Skeletal muscle tissue (tissue), 4 donors: ENCODE measurements around the gene TFEB. TPM values are rescaled to one million over a fixed set of nuclear protein-coding genes. Genes with fewer than 3 reads are reported as not detected.

Experiments used
- H3K27ac ChIP-seq: one replicate; pipeline ENCODE4 v1.7.0; 2013; ENCODE audit warnings: mild to moderate bottlenecking, low read depth, low read length, inconsistent platforms
- H3K27me3 ChIP-seq, 3 donors: one replicate each; pipeline ENCODE4 v1.7.0; 2013; ENCODE audit warnings: low read length in 3 of 3; ENCODE audit not compliant: control insufficient read depth in 3 of 3, insufficient read depth in 3 of 3
- H3K36me3 ChIP-seq, 3 donors: one replicate each; pipeline ENCODE4 v1.7.0; 2013; ENCODE audit warnings: low read length in 3 of 3; ENCODE audit not compliant: control insufficient read depth in 3 of 3, insufficient read depth in 3 of 3
- H3K4me1 ChIP-seq, 3 donors: one replicate each; pipeline ENCODE4 v1.7.0; 2013; ENCODE audit warnings: low read length in 3 of 3, mild to moderate bottlenecking in 3 of 3; ENCODE audit not compliant: control insufficient read depth in 3 of 3, insufficient read depth in 3 of 3
- H3K4me3 ChIP-seq, 3 donors: one replicate each; pipeline ENCODE4 v1.7.0; 2013; ENCODE audit warnings: low read length in 3 of 3
- H3K9ac ChIP-seq, 3 donors: one replicate each; pipeline ENCODE4 v1.7.0; 2013; ENCODE audit warnings: low read length in 3 of 3, mild to moderate bottlenecking in 3 of 3, moderate library complexity in 2 of 3, low read depth in 1 of 3
- H3K9me3 ChIP-seq, 3 donors: one replicate each; pipeline ENCODE4 v1.7.0; 2013; ENCODE audit warnings: low read length in 3 of 3; ENCODE audit not compliant: control insufficient read depth in 3 of 3
- total RNA-seq: library from RNA; depleted of rRNA; stranded (reverse); fragments of >200 nt; gene quantifications from one replicate; pipeline ENCODE4 v1.2.3, GENCODE V29; 2014
- donor health status: Osteomylitis.

The TFEB gene
- total RNA-seq, 1 donor from 2014 or later: 7.8 TPM

DNA sequence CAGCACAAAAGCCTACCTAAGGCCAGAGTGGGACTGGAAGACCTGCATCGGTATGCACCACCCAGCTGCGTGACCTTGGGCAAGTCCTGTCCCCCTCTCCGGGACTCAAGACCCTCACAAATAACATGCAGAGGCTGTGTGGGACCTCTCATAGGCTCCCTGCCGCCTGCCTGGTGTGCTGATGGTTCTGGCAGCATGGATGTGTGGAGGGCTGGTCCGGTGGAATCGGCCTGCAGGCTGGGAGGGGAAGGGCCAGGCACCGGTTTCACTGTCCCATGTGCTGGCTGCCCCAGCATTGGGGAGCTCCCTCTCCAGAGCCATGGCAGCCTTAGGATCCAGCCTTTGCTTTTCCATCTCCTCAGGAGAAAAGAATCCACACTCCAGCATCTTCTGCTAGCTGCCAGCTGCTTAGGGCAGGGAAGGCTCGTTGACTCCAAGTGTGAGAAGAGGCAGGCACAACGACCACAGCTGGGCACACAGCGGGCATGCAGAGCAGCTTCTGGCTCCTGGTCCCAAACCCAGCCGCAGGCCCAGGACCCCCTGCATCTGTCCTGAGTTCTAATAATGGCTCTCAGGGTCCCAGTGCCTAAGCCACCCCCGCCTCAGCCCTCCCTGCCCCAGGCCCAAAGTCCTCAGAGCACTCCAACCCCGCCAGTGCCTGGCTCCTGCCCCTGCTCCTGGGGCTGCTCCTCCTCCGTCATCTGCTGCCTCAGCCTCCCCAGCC is 32.5 kb downstream of the TFEB start:
- Histone ChIP-seq H3K27ac (no peak overlapping the region), H3K27me3 (no peaks in the 10 kb centered on the region), H3K4me3 (no peak overlapping the region), H3K9me3 (no peaks in the 10 kb centered on the region), H3K36me3 (peaks cover 0 to 7% (median 5%) of the 10 kb centered on the region in 3 donors), H3K9ac (no peak overlapping the region), H3K4me1 (peaks cover 68 to 77% (median 74%) of the 10 kb centered on the region in 3 donors)

DNA sequence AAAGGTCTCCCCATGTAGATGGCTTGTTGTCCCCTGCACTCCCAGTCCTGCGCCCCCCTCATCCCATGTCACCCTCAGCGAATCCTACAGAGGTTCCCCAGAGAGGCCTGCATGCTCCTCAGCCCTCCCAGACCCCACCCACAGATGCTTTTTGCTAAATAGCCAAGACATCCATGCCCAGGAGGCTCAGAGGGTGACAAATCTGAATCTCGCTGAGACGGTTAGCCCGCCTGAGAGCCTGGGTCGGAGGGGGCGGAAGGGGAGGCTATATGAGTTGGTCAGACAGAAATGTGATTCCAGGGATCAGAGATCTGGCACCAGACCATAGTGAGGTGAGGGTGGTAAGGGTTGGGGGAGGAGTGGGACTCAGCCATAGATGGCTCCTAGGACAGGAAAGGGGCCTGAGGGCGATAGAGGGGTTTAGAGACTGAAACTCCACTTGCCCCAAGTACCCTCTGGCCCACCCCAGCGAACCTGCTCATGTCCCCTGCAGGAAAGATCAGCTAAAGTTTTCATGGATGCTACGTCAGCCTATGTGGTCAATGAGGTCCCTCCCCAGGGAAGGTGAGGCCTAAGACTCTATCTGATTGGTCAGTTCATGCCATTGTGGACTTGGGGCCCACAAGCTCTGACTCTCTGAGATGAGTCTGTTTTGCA is 33.2 kb downstream of the TFEB start:
- Histone ChIP-seq H3K4me3 (no peak overlapping the region), H3K27ac (no peak overlapping the region), H3K36me3 (peaks cover 0 to 10% (median 5%) of the 10 kb centered on the region in 3 donors), H3K27me3 (no peaks in the 10 kb centered on the region), H3K9me3 (no peaks in the 10 kb centered on the region), H3K4me1 (peaks cover 61 to 70% (median 66%) of the 10 kb centered on the region in 3 donors), H3K9ac (peak overlapping the region in 2 of 3 donors; percentile 25 to 51)

DNA sequence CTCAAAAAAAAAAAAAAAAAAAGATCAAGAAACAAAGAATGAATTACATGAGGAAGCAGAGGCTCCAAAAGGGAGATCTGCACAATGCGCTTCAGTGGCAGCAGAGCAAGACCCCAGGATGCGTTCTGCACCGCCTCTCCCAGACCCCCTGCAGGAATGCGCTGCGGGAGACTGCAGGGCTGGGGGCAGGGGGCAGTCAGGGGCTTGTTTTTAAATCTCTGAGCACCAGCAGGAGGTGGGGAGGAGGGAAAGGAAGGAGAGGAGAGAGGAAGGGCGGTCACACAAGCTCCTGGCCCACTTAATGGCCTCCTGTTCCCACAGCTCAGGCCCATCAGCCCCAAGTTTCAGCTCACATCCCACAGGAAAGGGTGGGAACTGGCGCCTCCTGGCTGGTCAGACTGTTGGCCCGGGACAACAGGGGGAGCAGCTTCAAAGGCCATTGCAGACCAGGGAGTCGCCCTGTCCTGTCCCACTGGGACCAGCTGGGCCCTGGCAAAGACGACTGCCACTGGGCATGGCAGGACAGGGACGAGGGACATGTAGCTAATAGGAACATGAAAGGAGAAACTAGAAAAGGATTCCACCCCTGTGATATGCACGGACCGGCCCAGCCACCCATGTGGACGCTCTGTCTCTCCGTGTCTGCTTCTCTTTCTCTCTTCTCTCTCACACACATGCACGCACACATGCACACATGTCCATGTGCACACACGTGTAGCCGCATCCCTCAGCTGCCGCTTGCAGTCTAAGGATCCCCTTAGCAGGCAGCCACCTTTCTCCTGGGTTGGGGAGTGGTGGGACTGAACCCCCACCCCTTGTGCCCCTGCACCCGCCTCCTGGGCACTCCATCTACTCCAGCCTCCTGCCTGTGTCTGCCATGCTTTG is 34.7 kb downstream of the TFEB start:
- Histone ChIP-seq H3K27me3 (no peaks in the 10 kb centered on the region), H3K27ac (no peak overlapping the region), H3K9me3 (no peaks in the 10 kb centered on the region), H3K4me1 (peaks cover 55 to 67% (median 56%) of the 10 kb centered on the region in 3 donors), H3K4me3 (peak overlapping the region in 1 of 3 donors; percentile 22), H3K36me3 (peaks cover 0 to 10% (median 5%) of the 10 kb centered on the region in 3 donors), H3K9ac (peak overlapping the region in 1 of 3 donors; percentile 25)

DNA sequence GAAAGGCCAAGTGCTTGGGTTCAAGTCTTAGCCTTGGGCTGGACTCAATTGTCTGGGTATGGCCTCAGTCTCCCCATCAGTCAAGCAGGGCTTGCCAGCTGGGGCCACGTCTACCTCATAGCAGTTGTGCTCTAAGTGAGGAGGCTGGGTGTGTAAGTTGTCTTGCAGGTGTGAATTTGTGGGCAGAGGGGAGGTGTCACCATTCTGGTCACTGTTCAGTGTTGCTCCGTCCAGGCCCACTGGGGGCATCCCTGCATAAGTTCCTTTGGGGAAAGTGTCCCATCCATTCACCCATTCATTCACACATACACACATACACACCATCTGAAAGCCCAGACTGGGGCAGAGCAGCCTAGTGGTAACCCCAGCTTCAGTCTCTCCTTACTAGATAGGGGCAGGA is 36.3 kb downstream of the TFEB start:
- Histone ChIP-seq H3K27ac (no peak overlapping the region), H3K9ac (no peak overlapping the region), H3K36me3 (peaks cover 0 to 10% (median 5%) of the 10 kb centered on the region in 3 donors), H3K4me3 (no peak overlapping the region), H3K9me3 (no peaks in the 10 kb centered on the region), H3K4me1 (peaks cover 50 to 67% (median 52%) of the 10 kb centered on the region in 3 donors), H3K27me3 (no peaks in the 10 kb centered on the region)

DNA sequence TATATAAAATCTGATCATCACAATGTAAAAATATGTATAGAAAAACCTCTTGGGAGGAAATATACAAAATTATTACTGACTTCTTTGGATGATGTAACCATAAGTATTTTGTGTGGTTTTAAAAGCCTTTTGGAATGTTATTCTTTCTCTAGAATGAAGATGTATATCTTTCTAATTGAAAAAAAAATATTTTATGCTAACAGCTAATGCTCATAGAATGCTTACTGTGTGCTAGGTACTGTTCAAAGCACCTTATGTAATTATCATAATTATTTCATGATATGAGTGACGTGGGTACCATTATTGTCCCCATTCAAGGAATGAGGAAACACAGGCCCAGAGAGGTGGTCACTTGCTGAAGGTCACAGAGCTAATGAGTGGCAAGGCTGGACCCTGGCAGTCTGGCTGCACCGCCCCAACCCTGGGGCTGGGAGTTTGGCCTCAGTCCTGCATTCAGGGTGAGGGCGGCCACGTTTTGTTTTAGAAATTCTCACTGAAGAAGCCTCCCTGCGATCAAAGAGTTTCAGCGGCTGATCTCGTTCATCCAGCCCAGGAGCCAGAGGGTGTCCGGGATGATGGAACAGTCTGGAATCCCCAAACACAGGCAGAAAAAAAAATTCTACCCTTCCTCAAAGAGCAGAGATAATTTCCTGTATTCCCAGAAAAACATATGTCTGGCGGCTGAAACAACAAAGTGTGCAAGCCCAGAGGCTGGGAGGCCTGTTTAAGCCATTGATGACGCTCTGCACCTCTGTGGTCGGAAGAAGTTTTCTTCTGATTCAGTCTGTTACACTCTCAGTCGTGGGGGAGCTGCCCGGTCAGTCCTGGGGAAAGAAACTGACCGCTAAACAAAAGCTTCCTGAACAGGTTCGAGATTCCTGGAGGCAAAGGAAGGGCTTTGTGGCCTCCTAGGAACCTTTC is 37.3 kb downstream of the TFEB start:
- H3K4me1 ChIP-seq: peaks cover 49 to 67% (median 52%) of the 10 kb centered on the region in 3 donors

DNA sequence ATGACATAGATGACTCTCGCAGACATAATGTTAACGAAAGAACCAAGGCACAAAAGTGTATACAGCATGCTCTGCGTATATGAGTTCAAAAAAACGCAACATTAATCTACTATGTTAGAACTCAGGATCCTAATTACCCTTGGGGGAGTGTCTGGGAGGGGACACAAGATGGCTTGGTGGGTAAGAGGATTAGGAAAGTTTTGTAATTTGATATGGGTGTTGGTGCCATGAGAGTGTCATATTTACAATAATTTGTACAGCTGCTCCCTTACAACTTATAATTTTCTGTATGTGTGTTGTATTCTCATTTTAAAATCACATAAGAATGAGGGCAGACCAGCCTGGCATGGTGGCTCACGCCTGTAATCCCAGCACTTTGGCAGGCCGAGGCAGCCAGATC is 38.6 kb downstream of the TFEB start:
- H3K27me3 ChIP-seq: no peaks in the 10 kb centered on the region
- H3K27ac ChIP-seq: no peak overlapping the region
- H3K9ac ChIP-seq: no peak overlapping the region
- H3K4me3 ChIP-seq: no peak overlapping the region
- H3K9me3 ChIP-seq: no peaks in the 10 kb centered on the region
- peaks cover 0 to 10% (median 2%) of the 10 kb centered on the region in 3 donors for H3K36me3 ChIP-seq
- peaks cover 40 to 60% (median 44%) of the 10 kb centered on the region in 3 donors for H3K4me1 ChIP-seq

More for the DNA sequence above, 37.3 kb downstream of the TFEB start:
- Histone ChIP-seq H3K9ac (peak overlapping the region in 2 of 3 donors; percentile 45 to 51), H3K27ac (no peak overlapping the region), H3K27me3 (no peaks in the 10 kb centered on the region), H3K4me3 (no peak overlapping the region), H3K9me3 (no peaks in the 10 kb centered on the region), H3K36me3 (peaks cover 0 to 10% (median 5%) of the 10 kb centered on the region in 3 donors)

DNA sequence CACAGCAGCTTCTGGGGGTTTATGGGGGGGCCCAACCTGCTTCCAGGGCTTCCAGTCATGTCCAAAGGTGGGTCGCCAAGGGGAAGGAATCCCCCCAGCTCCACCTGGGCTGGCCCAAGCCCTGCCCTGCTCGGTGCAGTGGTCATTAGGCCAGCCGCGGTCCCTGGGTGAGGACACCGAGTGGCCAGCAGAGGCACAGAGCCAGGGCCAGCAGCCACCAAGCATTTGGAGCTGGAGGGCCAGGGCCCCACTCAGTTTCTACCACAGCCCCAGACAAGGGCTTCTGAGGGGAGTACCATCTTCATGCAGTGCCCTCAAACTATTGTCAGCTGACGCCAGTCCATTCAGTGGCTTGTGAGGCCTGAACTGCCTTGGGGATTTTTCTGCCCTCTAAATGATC is 39.6 kb downstream of the TFEB start:
- no peak overlapping the region for H3K4me3 ChIP-seq
- no peak overlapping the region for H3K9ac ChIP-seq
- H3K27ac ChIP-seq: no peak overlapping the region
- H3K4me1 ChIP-seq: peaks cover 33 to 52% (median 38%) of the 10 kb centered on the region in 3 donors
- H3K9me3 ChIP-seq: no peaks in the 10 kb centered on the region
- no peaks in the 10 kb centered on the region for H3K27me3 ChIP-seq
- H3K36me3 ChIP-seq: peaks cover 2 to 16% (median 4%) of the 10 kb centered on the region in 3 donors

DNA sequence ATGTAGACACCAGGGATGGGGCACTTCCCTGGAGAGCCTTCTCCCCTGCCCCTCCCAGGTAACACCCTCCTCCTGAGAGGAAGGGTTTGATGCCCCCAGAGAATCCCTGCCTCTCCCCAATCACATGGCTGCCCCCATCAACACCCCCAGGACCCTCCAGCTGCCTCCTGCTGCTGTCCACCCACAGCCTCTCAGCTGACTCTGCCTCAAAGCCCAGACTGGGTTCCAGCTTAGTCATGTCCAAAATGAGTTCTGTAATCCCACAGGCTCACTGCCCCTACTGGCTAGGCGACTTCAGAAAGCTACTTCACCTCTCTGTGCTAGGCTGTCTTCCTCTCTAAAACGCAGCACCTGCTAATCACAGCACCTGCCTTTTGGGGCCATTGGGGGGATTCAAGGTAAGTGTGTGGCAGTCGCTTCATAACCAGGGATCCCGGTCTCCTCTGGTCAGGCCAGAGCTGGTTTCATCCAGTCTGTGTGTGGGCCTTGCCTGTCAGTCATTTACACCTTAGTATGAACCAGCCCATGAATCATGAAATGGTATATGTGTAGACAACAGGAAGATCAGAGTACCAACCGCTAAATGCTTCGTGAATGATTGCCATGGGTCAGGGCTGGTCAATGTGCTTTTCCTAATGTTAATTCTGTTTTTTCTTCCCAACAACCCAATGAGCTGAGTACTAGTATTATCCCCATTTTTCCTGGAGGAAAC is 40.4 kb downstream of the TFEB start:
- H3K9me3 ChIP-seq: no peaks in the 10 kb centered on the region
- no peak overlapping the region for H3K27ac ChIP-seq
- H3K4me1 ChIP-seq: peaks cover 34 to 55% (median 39%) of the 10 kb centered on the region in 3 donors

More for the DNA sequence above, 40.4 kb downstream of the TFEB start:
- Histone ChIP-seq H3K36me3 (peaks cover 5 to 22% (median 11%) of the 10 kb centered on the region in 3 donors), H3K9ac (peak overlapping the region in 1 of 3 donors; percentile 40), H3K27me3 (no peaks in the 10 kb centered on the region), H3K4me3 (no peak overlapping the region)
